Lower leg skin (tissue), 3 donors: ENCODE results near the gene ISYNA1.

Source experiments
- CTCF ChIP-seq, 3 donors: fragments of 450-650 bp; IDR thresholded peaks; one replicate each; pipeline ENCODE4 v1.5.1; 2016; ENCODE audit warnings: antibody characterized with exemption in 3 of 3, mild to moderate bottlenecking in 3 of 3, moderate library complexity in 2 of 3
- POLR2A ChIP-seq, 2 donors: fragments of 450-650 bp; IDR thresholded peaks; one replicate each; pipeline ENCODE4 v1.6.1; 2016 to 2017; ENCODE audit warnings: antibody characterized with exemption in 2 of 2, mild to moderate bottlenecking in 1 of 2, moderate library complexity in 1 of 2

- no peak for TF ChIP-seq CTCF (IDR thresholded peaks at IDR 0.05)
- TF ChIP-seq POLR2A (IDR thresholded peaks at IDR 0.05) = no peak
Observed at GRCh38 chr19:18465964-18466339, 28.0 kb upstream of the ISYNA1 start.
